Measurements from ENCODE around the gene NDUFV1. TPM values are rescaled to one million over a fixed set of nuclear protein-coding genes. Genes with fewer than 3 reads are reported as not detected.

NDUFV1 gene
- total RNA-seq, 1 experiment from 2014 or later = 242 TPM

GRCh38 chr11:67652965-67653845, 46.5 kb downstream of the NDUFV1 start:
- Histone ChIP-seq H3K27ac (ENCODE audit: low read depth, low read length) (no peak overlapping the region), H3K9me3 (ENCODE audit: control insufficient read depth in 1 of 2, insufficient read depth in 1 of 2, low read depth in 1 of 2, low read length in 2 of 2) (no peaks in the 10 kb centered on the region), H3K4me3 (replicated peaks in 1 of 2; ENCODE audit: low read depth in 1 of 2, low read length in 2 of 2) (no peak overlapping the region), H3K9ac (ENCODE audit: low read length) (no peak overlapping the region), H3K36me3 (ENCODE audit: control insufficient read depth in 1 of 2, insufficient read depth in 2 of 2, low read length in 2 of 2) (no peaks in the 10 kb centered on the region), H3K27me3 (ENCODE audit: insufficient read depth, low read length) (no peaks in the 10 kb centered on the region), H3K9me2 (ENCODE audit: insufficient read depth) (no peaks in the 10 kb centered on the region), H3K79me2 (ENCODE audit: insufficient read depth, low read length) (no peaks in the 10 kb centered on the region), H4K20me1 (ENCODE audit: insufficient read depth) (no peaks in the 10 kb centered on the region), H3K4me2 (ENCODE audit: low read length) (no peak overlapping the region), H2AFZ (ENCODE audit: low read depth, low read length, poor library complexity, severe bottlenecking) (no peak overlapping the region), H3K4me1 (ENCODE audit: control insufficient read depth in 1 of 2, insufficient read depth in 2 of 2, low read length in 2 of 2) (peaks cover 2 to 13% of the 10 kb centered on the region in 2 experiments; a peak in 3 of 4 replicates)
- ATAC-seq = no peak
- intact Hi-C loops (cut with micrococcal nuclease) = no loop called here
- ChIA-PET RAD21 (ENCODE audit: low non-redundant PET in 1 of 2, low total read pairs in 2 of 2, uncharacterized antibody in 2 of 2, unreplicated experiment in 2 of 2) (no interaction called here), POLR2A (no interaction called here), CTCF (no interaction called here)
- TF ChIP-seq CTCF (IDR thresholded peaks at IDR 0.05 in 2 of 3, conservative IDR thresholded peaks at IDR 0.05 in 1 of 3; ENCODE audit: borderline replicate concordance in 1 of 3, insufficient read depth in 1 of 3, low read depth in 2 of 3, low read length in 2 of 3) = no peak
- TF ChIP-seq CEBPB (IDR thresholded peaks at IDR 0.05; ENCODE audit: low read depth) = no peak
- no peak for TF ChIP-seq TCF7L2 (IDR thresholded peaks at IDR 0.05; ENCODE audit: borderline replicate concordance, extremely low read depth, insufficient read depth, insufficient read length)
- TF ChIP-seq POLR2AphosphoS5 (IDR thresholded peaks at IDR 0.05; ENCODE audit: low read depth, low read length) = no peak
- TF ChIP-seq ZBTB33 (IDR thresholded peaks at IDR 0.05; ENCODE audit: extremely low read depth, insufficient replicate concordance, low read length) = no peak
- TF ChIP-seq FOSL1 (IDR thresholded peaks at IDR 0.05; ENCODE audit: low read depth) = no peak
- TF ChIP-seq EZH2phosphoT487 (IDR thresholded peaks at IDR 0.05; ENCODE audit: borderline replicate concordance) = no peak
- TF ChIP-seq CBX3 (IDR thresholded peaks at IDR 0.05; ENCODE audit: low read depth) = no peak
- no peak for TF ChIP-seq ELF1 (IDR thresholded peaks at IDR 0.05; ENCODE audit: borderline replicate concordance, low read depth)
- TF ChIP-seq SRF (IDR thresholded peaks at IDR 0.05; ENCODE audit: low read depth) = no peak
- TF ChIP-seq RAD21 (IDR thresholded peaks at IDR 0.05; ENCODE audit: low read depth) = no peak
- TF ChIP-seq POLR2A (IDR thresholded peaks at IDR 0.05; ENCODE audit: borderline replicate concordance, extremely low read depth, insufficient read depth, insufficient read length) = no peak
- TF ChIP-seq ATF3 (IDR thresholded peaks at IDR 0.05) = no peak
- no peak for TF ChIP-seq REST (IDR thresholded peaks at IDR 0.05; ENCODE audit: low read depth)
- DNase-seq (ENCODE audit: low read depth, low spot score) = no peak
- BruUV-seq (replicated peaks) = no TSS peak

Data from HCT116 (cell line).